ENCODE measurements around the gene PRMT1. TPM values are rescaled to one million over a fixed set of nuclear protein-coding genes. Genes with fewer than 3 reads are reported as not detected.

The PRMT1 gene
- total RNA-seq, 1 donor from 2014 or later = 156 TPM

DNA sequence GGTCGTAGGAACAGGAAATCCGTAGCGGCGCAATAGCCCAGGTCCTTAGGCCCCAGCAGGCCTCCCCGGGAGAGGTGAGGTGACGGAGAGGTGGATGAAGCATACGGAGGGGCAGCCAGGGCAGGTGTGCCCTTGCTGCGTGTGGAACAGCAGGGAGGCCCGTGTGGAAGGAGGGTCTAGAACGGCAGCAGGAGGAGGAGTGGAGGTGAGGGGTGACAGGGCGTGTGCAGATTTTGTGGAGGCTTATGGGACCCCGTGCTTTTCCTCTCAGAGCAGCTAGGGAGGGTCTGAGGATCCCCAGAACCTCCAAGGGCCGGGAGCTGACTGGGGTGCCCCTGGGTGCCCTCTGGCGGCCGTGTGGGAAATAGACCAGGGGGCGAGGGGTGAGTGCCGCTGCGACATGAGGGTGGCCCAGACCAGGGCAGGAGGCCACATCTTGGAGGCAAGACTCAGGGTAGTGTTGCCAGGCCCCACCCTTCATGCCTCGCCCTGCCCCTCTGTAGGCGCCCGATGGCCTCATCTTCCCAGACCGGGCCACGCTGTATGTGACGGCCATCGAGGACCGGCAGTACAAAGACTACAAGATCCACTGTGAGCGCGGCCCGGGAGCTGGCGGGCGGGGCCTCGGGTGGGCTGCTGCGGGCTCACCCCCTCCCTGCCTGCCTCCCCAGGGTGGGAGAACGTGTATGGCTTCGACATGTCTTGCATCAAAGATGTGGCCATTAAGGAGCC is 7.3 kb downstream of the PRMT1 start:
- Histone ChIP-seq H3K36me3 (peaks cover 0 to 58% of the 10 kb centered on the region in 2 donors), H3K27ac (no peak overlapping the region), H3K9me3 (no peaks in the 10 kb centered on the region), H3K4me3 (no peak overlapping the region), H3K4me1 (peaks cover 27% of the 10 kb centered on the region), H3K27me3 (no peaks in the 10 kb centered on the region)
- TF ChIP-seq, protein P1, sequence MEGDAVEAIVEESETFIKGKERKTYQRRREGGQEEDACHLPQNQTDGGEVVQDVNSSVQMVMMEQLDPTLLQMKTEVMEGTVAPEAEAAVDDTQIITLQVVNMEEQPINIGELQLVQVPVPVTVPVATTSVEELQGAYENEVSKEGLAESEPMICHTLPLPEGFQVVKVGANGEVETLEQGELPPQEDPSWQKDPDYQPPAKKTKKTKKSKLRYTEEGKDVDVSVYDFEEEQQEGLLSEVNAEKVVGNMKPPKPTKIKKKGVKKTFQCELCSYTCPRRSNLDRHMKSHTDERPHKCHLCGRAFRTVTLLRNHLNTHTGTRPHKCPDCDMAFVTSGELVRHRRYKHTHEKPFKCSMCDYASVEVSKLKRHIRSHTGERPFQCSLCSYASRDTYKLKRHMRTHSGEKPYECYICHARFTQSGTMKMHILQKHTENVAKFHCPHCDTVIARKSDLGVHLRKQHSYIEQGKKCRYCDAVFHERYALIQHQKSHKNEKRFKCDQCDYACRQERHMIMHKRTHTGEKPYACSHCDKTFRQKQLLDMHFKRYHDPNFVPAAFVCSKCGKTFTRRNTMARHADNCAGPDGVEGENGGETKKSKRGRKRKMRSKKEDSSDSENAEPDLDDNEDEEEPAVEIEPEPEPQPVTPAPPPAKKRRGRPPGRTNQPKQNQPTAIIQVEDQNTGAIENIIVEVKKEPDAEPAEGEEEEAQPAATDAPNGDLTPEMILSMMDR (IDR thresholded peaks at IDR 0.05) = no peak
- TF ChIP-seq POLR2AphosphoS5 (IDR thresholded peaks at IDR 0.05; ENCODE audit: insufficient read depth in 1 of 2, low read depth in 1 of 2) (no peak), POLR2A (IDR thresholded peaks at IDR 0.05) (no peak)
- DNase-seq (ENCODE audit: extremely low spot score in 2 of 2) = no peak
- intact Hi-C loops (cut with DNase I) = no loop called here

DNA sequence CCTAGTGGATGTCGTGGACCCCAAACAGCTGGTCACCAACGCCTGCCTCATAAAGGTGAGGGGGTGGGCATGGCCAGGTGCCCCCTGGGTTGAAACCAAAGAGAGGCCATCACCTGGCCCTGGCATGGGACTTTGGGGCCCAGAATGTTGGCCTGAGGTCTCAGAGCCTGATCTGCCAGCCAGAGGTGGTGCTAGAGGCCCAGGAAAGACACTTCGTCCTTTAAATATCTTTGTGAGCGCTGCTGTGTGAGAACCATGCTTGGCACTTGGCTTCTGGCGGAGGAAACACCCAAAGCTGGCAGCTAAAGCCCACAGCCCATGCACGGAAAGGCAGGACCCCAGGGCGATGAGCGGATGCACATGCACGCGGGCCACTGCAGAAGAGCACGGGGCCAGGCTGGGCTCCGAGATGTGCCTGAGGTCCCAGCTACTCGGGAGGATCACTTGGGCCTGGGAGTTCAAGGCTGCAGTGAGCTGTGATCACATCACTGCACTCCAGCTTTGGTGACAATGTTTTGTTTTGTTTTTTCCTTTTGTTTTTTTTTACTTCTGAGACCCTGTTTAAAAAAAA is 8.0 kb downstream of the PRMT1 start:
- intact Hi-C loops (cut with DNase I) = no loop called here
- no peak for DNase-seq (ENCODE audit: extremely low spot score in 2 of 2)
- Histone ChIP-seq H3K27me3 (no peaks in the 10 kb centered on the region), H3K9me3 (no peaks in the 10 kb centered on the region), H3K4me1 (peaks cover 27% of the 10 kb centered on the region), H3K27ac (no peak overlapping the region), H3K36me3 (peaks cover 0 to 58% of the 10 kb centered on the region in 2 donors), H3K4me3 (no peak overlapping the region)
- TF ChIP-seq, protein P1 (IDR thresholded peaks at IDR 0.05) = no peak
- TF ChIP-seq POLR2AphosphoS5 (IDR thresholded peaks at IDR 0.05; ENCODE audit: insufficient read depth in 1 of 2, low read depth in 1 of 2) = no peak
- TF ChIP-seq POLR2A (IDR thresholded peaks at IDR 0.05) = no peak

DNA sequence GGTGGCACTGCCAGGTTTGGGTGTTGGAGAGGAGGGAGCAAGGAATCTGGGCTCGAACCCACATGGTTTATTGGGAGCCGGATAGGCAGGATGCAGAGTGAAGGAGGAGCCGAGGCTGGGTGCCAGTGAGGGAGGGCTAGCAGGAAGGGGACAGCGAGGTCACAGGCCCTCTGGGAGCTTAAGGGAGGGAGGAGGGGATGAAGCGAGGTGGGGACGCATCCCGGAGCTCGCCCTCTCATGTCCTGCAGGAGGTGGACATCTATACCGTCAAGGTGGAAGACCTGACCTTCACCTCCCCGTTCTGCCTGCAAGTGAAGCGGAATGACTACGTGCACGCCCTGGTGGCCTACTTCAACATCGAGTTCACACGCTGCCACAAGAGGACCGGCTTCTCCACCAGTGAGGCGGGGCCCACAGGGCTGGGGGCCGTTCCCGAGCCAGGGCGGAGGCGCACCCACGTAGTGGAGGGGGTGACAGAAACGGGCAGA is 8.8 kb downstream of the PRMT1 start:
- intact Hi-C loops (cut with DNase I) = no loop called here

DNA sequence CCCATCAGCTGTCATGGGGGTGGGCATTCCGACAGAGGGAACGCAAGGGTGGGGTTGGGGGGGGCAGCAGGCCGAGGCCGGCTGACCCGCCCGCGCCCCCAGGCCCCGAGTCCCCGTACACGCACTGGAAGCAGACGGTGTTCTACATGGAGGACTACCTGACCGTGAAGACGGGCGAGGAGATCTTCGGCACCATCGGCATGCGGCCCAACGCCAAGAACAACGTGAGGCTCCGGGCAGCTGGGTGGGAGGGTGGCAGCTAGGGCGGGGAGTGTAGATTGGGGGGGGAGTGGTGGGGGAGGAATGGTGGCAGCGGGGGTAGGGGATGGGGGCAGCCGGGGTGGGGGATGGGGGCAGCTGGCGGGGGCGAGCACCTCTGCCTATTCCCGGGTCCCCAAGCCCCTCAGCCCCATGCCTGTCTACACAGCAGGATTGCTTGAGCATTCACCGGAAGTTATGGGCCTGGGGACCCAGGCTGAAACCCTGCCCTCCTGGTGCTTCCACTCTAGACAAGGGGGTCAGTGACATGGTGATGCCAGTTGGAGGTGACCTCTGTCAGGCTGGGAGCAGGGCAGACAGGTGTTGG is 9.5 kb downstream of the PRMT1 start:
- no peaks in the 10 kb centered on the region for H3K9me3 ChIP-seq
- intact Hi-C loops (cut with DNase I) = no loop called here
- H3K27ac ChIP-seq = no peak overlapping the region
- H3K36me3 ChIP-seq = peaks cover 0 to 52% of the 10 kb centered on the region in 2 donors
- H3K4me3 ChIP-seq = no peak overlapping the region
- no peak for DNase-seq (ENCODE audit: extremely low spot score in 2 of 2)
- H3K27me3 ChIP-seq = no peaks in the 10 kb centered on the region
- peaks cover 20% of the 10 kb centered on the region for H3K4me1 ChIP-seq
- TF ChIP-seq, protein P1 (IDR thresholded peaks at IDR 0.05) = no peak
- no peak for TF ChIP-seq POLR2A (IDR thresholded peaks at IDR 0.05)
- no peak for TF ChIP-seq POLR2AphosphoS5 (IDR thresholded peaks at IDR 0.05; ENCODE audit: insufficient read depth in 1 of 2, low read depth in 1 of 2)

More for the DNA sequence above, 8.8 kb downstream of the PRMT1 start:
- Histone ChIP-seq H3K36me3 (peaks cover 0 to 58% of the 10 kb centered on the region in 2 donors), H3K4me3 (no peak overlapping the region), H3K27me3 (no peaks in the 10 kb centered on the region), H3K9me3 (no peaks in the 10 kb centered on the region), H3K27ac (no peak overlapping the region), H3K4me1 (peaks cover 22% of the 10 kb centered on the region)
- no peak for DNase-seq (ENCODE audit: extremely low spot score in 2 of 2)
- no peak for TF ChIP-seq POLR2AphosphoS5 (IDR thresholded peaks at IDR 0.05; ENCODE audit: insufficient read depth in 1 of 2, low read depth in 1 of 2)
- TF ChIP-seq POLR2A (IDR thresholded peaks at IDR 0.05) = no peak
- TF ChIP-seq, protein P1 (IDR thresholded peaks at IDR 0.05) = no peak
